ENCODE data around the gene ACTR1A. TPM values are rescaled to one million over a fixed set of nuclear protein-coding genes. Genes with fewer than 3 reads are reported as not detected.
A peak's percentile ranks its signal among the peaks of the same experiment; 100 is the strongest.

ACTR1A gene
- total and polyA plus RNA-seq, 9 of the 15 experiments (the other 6 are each of a cell fraction or from before 2014, with no cell fraction given) = 36.3 to 77.2 (median 49.6) TPM

DNA sequence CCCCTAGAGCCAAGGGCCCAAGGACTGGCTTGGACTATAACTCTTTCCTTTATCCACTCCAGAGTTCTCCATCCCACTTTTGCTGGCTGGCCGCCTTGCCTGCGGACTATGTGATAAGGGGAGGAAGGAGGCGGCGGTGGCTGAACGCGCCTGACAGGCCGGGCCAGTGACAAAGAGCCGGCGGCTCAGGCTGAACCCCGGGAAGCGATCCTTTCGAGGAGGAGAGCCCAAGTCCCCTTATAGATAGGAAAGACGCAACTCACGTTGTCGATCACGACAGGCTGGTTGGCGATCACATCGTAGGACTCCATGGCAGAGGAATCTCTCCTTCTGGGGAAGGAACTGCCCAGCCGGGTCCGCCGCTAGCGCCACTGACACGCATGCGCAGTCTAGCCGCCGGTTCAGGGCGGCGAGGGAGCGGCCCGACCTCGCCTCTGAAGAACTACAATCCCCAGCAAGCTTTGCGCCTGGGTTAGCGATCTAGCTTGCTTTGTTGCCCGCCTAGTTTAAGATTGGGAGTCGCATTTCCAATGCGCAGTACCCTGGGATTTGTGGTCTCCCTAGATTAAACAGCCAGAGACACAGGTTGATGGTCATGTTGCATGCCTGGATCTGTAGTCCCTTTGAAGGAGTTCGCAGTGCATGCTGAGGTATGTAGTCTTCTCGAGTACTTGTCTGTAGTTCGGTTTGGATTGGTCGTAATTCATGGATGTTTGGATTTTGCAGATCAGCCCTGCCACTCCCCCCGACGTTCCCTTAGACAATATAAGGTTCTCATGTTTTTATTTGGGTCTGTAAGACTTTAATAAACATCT lies at the start of gene ACTR1A (continued):
- TF ChIP-seq MAFK (IDR thresholded peaks at IDR 0.05; ENCODE audit: low read length) (no peak), POLR2AphosphoS5 (IDR thresholded peaks at IDR 0.05; ENCODE audit: control insufficient read depth, insufficient read depth, low read depth, low read length) (peak; percentile 61; the same call in 1 of the 2 replicates), ZNF644 (tag; IDR thresholded peaks at IDR 0.05; ENCODE audit: low read depth) (peak; percentile 90), NFIX (CRISPR knock-in tag; IDR thresholded peaks at IDR 0.05; ENCODE audit: low read depth) (no peak), SUPT5H (IDR thresholded peaks at IDR 0.05) (peak; percentile 73), POU5F1 (IDR thresholded peaks at IDR 0.05; ENCODE audit: borderline replicate concordance, low read depth, low read length, partially characterized antibody) (peak; percentile 61), AFF1 (IDR thresholded peaks at IDR 0.05; ENCODE audit: low read depth in 1 of 2, partially characterized antibody in 2 of 2) (peak; percentile 22 to 99), ZNF274 (IDR thresholded peaks at IDR 0.05; ENCODE audit: borderline replicate concordance, low read depth, low read length) (no peak), ZNF143 (CRISPR knock-in tag; IDR thresholded peaks at IDR 0.05) (peak; percentile 95), HDAC1 (IDR thresholded peaks at IDR 0.05) (peak in 1 of 2 experiments; percentile 10; a peak in 1 of 4 replicates), ELF4 (CRISPR knock-in tag; IDR thresholded peaks at IDR 0.05) (0 out of 2 replicates have a peak, but pooled peaks have one; percentile 42), MEIS2 (IDR thresholded peaks at IDR 0.05; ENCODE audit: partially characterized antibody) (peak; percentile 89)
- TF ChIP-seq, protein P1, sequence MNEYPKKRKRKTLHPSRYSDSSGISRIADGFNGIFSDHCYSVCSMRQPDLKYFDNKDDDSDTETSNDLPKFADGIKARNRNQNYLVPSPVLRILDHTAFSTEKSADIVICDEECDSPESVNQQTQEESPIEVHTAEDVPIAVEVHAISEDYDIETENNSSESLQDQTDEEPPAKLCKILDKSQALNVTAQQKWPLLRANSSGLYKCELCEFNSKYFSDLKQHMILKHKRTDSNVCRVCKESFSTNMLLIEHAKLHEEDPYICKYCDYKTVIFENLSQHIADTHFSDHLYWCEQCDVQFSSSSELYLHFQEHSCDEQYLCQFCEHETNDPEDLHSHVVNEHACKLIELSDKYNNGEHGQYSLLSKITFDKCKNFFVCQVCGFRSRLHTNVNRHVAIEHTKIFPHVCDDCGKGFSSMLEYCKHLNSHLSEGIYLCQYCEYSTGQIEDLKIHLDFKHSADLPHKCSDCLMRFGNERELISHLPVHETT (CRISPR knock-in tag; conservative IDR thresholded peaks at IDR 0.05 in 1 of 2, IDR thresholded peaks at IDR 0.05 in 1 of 2) = 0 out of 4 replicates have a peak, but pooled peaks of 1 of the 2 experiments have one; percentile 20
